Stimulated activated CD4-positive, alpha-beta T cell treated with anti-CD3 and anti-CD28 coated beads, TNF-alpha, amount 100 ng/mL, for 1 hour (primary cell): ENCODE measurements around the gene MEMO1.

Experiments used
- DNase-seq, 3 donors: peaks; one replicate each; pipeline ENCODE4 v3.0.0-alpha.2; 2020; ENCODE audit warnings: low read depth in 3 of 3, low spot score in 1 of 3

The MEMO1 gene

DNA sequence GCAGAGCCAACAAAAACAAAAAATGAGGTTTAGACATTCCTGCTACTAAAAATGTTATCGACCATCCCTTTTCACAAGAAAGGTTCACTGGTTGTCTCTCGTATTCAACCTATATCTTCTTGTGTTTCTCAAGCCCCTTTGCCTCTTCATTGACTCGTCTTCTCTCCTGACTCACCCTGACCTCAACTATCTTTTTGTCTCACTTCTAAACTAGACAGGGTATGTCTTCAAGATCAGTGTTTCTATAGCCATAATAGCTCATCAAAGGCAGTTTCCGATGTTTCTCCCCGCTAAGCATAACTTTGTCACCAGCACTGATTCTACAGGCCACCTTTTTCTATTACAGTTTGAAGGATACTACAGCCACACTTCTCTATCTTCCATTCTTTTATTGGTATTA, 178.4 kb downstream of the MEMO1 start:
- DNase-seq: no peak

DNA sequence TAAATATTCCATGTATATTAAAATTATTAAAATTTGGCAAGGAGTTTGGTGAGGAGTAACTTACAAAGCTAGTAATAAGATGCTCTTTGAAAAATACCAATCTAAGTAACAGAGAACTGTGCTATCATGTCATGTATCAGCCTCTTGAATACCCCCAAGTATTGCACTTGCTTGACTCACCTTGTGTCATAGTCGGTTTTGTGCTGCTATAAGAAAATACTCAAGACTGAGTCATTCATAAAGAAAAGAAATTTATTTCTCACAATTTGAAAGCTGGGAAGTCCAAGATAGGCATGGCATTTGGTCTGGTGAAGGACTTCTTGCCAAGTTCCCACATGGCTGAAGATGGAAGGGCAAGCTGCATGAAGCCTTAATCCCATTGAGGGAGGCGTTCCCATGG, 179.2 kb downstream of the MEMO1 start:
- no peak for DNase-seq

DNA sequence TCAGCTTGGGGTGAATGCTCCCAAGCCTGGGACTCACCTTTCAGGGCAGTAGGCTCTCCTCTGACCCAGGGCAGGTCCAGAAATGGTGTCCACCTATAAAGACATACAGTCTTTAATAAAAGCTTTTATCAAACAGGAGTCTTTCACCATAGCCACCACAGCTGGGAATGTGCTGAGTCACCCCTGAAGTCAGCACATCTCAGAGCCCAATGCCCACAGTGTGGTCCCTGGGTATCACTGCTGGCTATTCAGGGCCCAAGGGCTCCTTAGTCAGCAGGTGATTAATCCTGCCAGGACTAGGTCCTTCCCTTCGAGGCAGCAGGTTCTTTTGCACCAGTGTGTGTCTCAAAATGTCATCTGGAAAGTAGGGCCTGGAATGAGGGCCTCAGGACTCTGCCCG, 181.9 kb downstream of the MEMO1 start:
- no peak for DNase-seq

DNA sequence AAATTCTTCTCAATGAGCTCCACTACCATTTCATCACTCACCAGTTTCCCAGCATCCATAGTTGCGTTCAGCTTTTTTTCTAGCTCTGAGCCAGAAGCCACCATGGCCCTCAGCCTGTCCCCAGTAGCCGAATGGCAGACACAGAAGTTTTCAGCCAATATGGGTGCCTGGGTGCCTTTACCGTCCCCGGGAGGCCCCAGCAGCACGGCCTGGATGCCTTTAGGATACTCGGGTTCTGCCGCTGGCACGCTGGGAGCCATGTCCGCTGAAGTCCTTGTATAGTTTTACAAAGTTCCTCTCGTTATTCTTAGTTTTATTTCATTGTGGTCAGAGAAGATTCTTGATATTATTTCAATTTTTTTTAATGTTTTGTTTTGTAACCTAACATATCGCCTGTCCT, 187.2 kb downstream of the MEMO1 start:
- no peak for DNase-seq

DNA sequence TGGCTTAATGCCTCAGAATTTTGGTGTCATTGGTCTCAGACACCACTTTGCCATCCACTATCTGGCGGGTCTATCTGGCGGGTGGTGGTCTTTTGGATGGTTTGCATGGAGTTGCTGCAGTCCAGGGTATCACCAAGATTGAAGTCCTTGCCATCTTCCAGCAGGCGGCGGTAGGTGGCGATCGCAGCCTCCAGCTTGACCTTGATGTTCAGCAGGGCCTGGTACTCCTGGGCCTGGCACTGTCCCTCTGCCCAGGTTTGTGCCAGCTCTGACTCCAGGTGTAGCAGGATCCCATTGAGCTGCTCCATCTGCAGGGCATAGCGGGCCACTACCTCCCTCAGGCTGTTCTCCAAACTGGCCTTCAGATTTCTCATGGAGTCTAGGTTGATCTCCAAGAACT, 188.2 kb downstream of the MEMO1 start:
- DNase-seq: no peak
